HepG2 (cell line): ENCODE data around the gene CDC42EP4. TPM values are rescaled to one million over a fixed set of nuclear protein-coding genes. Genes with fewer than 3 reads are reported as not detected.

Experiments used
- FOXC1 ChIP-seq: sonication (generic); formaldehyde crosslinking; IDR thresholded peaks from 2 replicates; pipeline ENCODE4 v1.8.0; 2022; ENCODE audit warnings: mild to moderate bottlenecking, missing genetic modification reagents, borderline replicate concordance
- GATAD1 ChIP-seq: IDR thresholded peaks from 2 replicates; pipeline ENCODE4 v1.6.1; 2016; ENCODE audit warnings: missing genetic modification reagents, missing compliant biosample characterization
- GFI1 ChIP-seq: sonication (generic); formaldehyde crosslinking; IDR thresholded peaks from 2 replicates; pipeline ENCODE4 v1.5.0; 2020; ENCODE audit warnings: missing genetic modification reagents, mild to moderate bottlenecking, borderline replicate concordance
- PLRG1 ChIP-seq: fragments of 450-650 bp; conservative IDR thresholded peaks from 2 replicates; pipeline ENCODE4 v1.6.1; 2016
- SCMH1 ChIP-seq: sonication (generic); formaldehyde crosslinking; IDR thresholded peaks from 2 replicates; pipeline ENCODE4 v1.9.0; 2021; ENCODE audit warnings: missing genetic modification reagents, mild to moderate bottlenecking, borderline replicate concordance
- SIN3A ChIP-seq: IDR thresholded peaks from 2 replicates; pipeline ENCODE4 v1.6.1; 2011; ENCODE audit warnings: low read depth, mild to moderate bottlenecking, control low read depth, low read length, borderline replicate concordance
- SOX13 ChIP-seq, 3 experiments: fragments of 450-650 bp in 1 of 3; sonication (generic) in 1 of 3; formaldehyde crosslinking in 1 of 3; IDR thresholded peaks in 2 of 3; conservative IDR thresholded peaks in 1 of 3; 2 replicates each; pipeline versions ENCODE4 v1.5.0 to v1.6.1; 2016 to 2020; ENCODE audit warnings: antibody characterized with exemption in 1 of 3, mild to moderate bottlenecking in 1 of 3, missing compliant biosample characterization in 1 of 3, missing genetic modification reagents in 1 of 3, moderate library complexity in 1 of 3
- TAF1 ChIP-seq: sonication (generic); formaldehyde crosslinking; IDR thresholded peaks from 2 replicates; pipeline ENCODE4 v1.4.0; 2020; ENCODE audit warnings: missing genetic modification reagents
- U2AF1 ChIP-seq: fragments of 200-400 bp; formaldehyde crosslinking; optimal IDR thresholded peaks from 2 replicates; pipeline ENCODE3; 2017; ENCODE audit warnings: mild to moderate bottlenecking, low read depth, low read length
- ZKSCAN5 ChIP-seq: sonication (generic); formaldehyde crosslinking; IDR thresholded peaks from 2 replicates; pipeline ENCODE4 v1.5.1; 2020; ENCODE audit warnings: mild to moderate bottlenecking, missing genetic modification reagents
- ZNF101 ChIP-seq: sonication (generic); formaldehyde crosslinking; IDR thresholded peaks from 2 replicates; pipeline ENCODE4 v1.4.0; 2020; ENCODE audit warnings: mild to moderate bottlenecking, low read depth, missing genetic modification reagents, borderline replicate concordance
- ZNF230 ChIP-seq: sonication (generic); formaldehyde crosslinking; IDR thresholded peaks from 2 replicates; pipeline ENCODE4 v1.4.0; 2020; ENCODE audit warnings: mild to moderate bottlenecking, missing genetic modification reagents
- ZNF496 ChIP-seq: sonication (generic); formaldehyde crosslinking; IDR thresholded peaks from 2 replicates; pipeline ENCODE4 v1.8.1; 2023; ENCODE audit warnings: mild to moderate bottlenecking, moderate library complexity, missing genetic modification reagents; ENCODE audit not compliant: insufficient replicate concordance
- ZNF552 ChIP-seq: sonication (generic); formaldehyde crosslinking; IDR thresholded peaks from 2 replicates; pipeline ENCODE4 v1.9.0; 2022; ENCODE audit warnings: missing genetic modification reagents, mild to moderate bottlenecking, borderline replicate concordance
- ZNF598 ChIP-seq: sonication (generic); formaldehyde crosslinking; IDR thresholded peaks from 2 replicates; pipeline ENCODE4 v1.5.1; 2020; ENCODE audit warnings: mild to moderate bottlenecking, missing genetic modification reagents, borderline replicate concordance
- ZSCAN30 ChIP-seq: sonication (generic); formaldehyde crosslinking; IDR thresholded peaks from 2 replicates; pipeline ENCODE4 v1.5.0; 2020; ENCODE audit warnings: mild to moderate bottlenecking, missing genetic modification reagents
- polyA plus RNA-seq, 8 experiments: library from polyadenylated mRNA; depleted of rRNA in 3 of 8; stranded (reverse) in 7 of 8; unstranded in 1 of 8; fragments of >200 nt; fragmentation: Illumina TruSeq in 4 of 8; extraction: Trizol in 4 of 8; gene quantifications; 2 replicates each; pipeline versions ENCODE4 v1.2.1 to v1.2.3, GENCODE V29; 2011 to 2016; ENCODE audit warnings: low read depth in 4 of 8, missing spikeins in 1 of 8, mixed read lengths in 1 of 8; ENCODE audit not compliant: insufficient read depth in 1 of 8
- total RNA-seq, 5 experiments: library from RNA; depleted of rRNA; stranded (reverse); fragments of >200 nt; fragmentation: Illumina TruSeq; extraction: Trizol; gene quantifications; 2 replicates each; pipeline ENCODE4 v1.2.3, GENCODE V29; 2016; ENCODE audit warnings: low read depth in 1 of 5
- TF ChIP-seq, protein P1 (sequence below): sonication (generic); formaldehyde crosslinking; IDR thresholded peaks from 2 replicates; pipeline ENCODE4 v1.4.0; 2020; ENCODE audit warnings: missing genetic modification reagents, low read depth, mild to moderate bottlenecking, borderline replicate concordance
- TF ChIP-seq, protein P2 (sequence below): sonication (generic); formaldehyde crosslinking; IDR thresholded peaks from 2 replicates; pipeline ENCODE4 v1.8.1; 2023; ENCODE audit warnings: mild to moderate bottlenecking, moderate library complexity, missing genetic modification reagents
- TF ChIP-seq, protein P3 (sequence below): sonication (generic); formaldehyde crosslinking; IDR thresholded peaks from 2 replicates; pipeline ENCODE4 v1.4.0; 2020; ENCODE audit warnings: missing genetic modification reagents, borderline replicate concordance
- TF ChIP-seq, protein P4 (sequence below): sonication (generic); formaldehyde crosslinking; IDR thresholded peaks from 2 replicates; pipeline ENCODE4 v1.4.0; 2020; ENCODE audit warnings: missing genetic modification reagents, mild to moderate bottlenecking, borderline replicate concordance

The CDC42EP4 gene
- total and polyA plus RNA-seq, 2 of the 13 experiments (the other 11 are each of a cell fraction or from before 2014, with no cell fraction given), result 19.0 to 54.0 TPM

DNA sequence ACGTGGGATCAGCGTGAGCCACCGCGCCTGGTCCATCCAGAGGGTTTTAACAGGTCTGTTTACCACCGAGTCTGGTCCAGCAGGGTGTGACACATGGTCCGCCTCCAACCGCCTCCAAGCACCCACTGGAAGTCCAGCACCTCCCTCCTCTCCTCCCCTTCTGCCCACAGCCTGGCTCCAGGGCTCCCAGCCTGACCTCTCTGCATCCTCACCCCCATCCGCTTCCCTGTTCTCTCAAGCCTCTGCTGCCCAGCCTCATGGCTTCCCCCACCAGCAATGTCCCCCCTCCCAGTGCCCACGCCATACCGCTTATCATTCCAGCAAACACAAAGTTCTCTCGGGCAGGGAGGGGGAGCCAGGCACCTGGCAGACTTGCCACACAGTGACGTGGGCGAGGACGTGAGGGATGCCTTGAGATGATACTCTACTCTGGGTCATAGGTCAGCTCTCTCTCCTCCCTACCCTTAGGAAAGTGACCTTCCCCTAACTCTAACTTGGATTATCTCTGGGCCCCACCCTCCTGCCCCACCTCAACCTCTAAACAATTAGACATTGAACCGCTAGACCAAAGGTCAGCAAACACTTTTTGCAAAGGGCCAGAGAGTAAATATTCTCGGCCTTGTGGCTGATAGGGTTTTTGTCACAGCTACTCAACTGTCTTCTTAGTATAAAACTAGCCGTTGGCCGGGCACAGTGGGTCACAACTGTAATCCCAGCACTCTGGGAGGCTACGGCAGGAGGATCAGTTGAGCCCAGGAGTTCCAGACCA is 23.1 kb downstream of the CDC42EP4 start (continued):
- TF ChIP-seq SIN3A (no peak), FOXC1 (CRISPR knock-in tag) (no peak), SOX13 (IDR thresholded peaks at IDR 0.05) (peak; percentile 88), SOX13 (CRISPR knock-in tag; conservative IDR thresholded peaks at IDR 0.05 in 1 of 2, IDR thresholded peaks at IDR 0.05 in 1 of 2) (peak in 1 of 2 experiments; percentile 99; a peak in 2 of 4 replicates), U2AF1 (no peak), ZSCAN30 (CRISPR knock-in tag) (no peak), ZKSCAN5 (CRISPR knock-in tag) (peak; percentile 80), ZNF552 (CRISPR knock-in tag) (no peak), ZNF496 (CRISPR knock-in tag) (no peak), ZNF598 (CRISPR knock-in tag) (peak; percentile 75; the same call in 1 of the 2 replicates), PLRG1 (no peak), GATAD1 (CRISPR knock-in tag) (peak; percentile 51; the same call in 1 of the 2 replicates), ZNF101 (no peak), SCMH1 (CRISPR knock-in tag) (no peak), ZNF230 (CRISPR knock-in tag) (no peak), GFI1 (CRISPR knock-in tag) (peak; percentile 94), TAF1 (0 out of 2 replicates have a peak, but pooled peaks have one; percentile 22)
- TF ChIP-seq, protein P1, sequence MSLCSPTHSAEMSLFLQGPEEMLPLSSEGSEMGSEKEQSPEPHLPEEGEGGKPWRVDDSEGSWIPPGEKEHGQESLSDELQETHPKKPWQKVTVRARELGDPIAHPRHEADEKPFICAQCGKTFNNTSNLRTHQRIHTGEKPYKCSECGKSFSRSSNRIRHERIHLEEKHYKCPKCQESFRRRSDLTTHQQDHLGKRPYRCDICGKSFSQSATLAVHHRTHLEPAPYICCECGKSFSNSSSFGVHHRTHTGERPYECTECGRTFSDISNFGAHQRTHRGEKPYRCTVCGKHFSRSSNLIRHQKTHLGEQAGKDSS, result no peak
- TF ChIP-seq, protein P2, sequence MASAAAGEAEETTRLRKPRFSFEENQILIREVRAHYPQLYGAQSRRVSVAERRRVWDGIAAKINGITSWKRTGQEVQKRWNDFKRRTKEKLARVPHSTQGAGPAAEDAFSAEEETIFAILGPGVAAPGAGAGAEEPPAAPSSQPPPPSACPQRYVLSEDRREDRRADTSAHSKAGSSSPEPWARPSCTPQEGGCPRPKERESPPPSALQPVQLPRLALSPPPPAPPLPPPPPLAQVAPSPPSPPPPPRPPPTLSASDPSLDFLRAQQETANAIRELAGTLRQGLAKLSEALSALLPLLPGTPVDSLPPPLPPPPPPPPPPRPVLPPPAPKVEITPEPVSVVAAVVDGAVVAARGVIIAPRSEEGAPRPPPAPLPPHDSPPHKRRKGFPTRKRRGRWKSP (CRISPR knock-in tag), result peak; percentile 48; the same call in 1 of the 2 replicates
- TF ChIP-seq, protein P3, sequence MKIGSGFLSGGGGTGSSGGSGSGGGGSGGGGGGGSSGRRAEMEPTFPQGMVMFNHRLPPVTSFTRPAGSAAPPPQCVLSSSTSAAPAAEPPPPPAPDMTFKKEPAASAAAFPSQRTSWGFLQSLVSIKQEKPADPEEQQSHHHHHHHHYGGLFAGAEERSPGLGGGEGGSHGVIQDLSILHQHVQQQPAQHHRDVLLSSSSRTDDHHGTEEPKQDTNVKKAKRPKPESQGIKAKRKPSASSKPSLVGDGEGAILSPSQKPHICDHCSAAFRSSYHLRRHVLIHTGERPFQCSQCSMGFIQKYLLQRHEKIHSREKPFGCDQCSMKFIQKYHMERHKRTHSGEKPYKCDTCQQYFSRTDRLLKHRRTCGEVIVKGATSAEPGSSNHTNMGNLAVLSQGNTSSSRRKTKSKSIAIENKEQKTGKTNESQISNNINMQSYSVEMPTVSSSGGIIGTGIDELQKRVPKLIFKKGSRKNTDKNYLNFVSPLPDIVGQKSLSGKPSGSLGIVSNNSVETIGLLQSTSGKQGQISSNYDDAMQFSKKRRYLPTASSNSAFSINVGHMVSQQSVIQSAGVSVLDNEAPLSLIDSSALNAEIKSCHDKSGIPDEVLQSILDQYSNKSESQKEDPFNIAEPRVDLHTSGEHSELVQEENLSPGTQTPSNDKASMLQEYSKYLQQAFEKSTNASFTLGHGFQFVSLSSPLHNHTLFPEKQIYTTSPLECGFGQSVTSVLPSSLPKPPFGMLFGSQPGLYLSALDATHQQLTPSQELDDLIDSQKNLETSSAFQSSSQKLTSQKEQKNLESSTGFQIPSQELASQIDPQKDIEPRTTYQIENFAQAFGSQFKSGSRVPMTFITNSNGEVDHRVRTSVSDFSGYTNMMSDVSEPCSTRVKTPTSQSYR (CRISPR knock-in tag), result peak; percentile 69; the same call in 1 of the 2 replicates
- TF ChIP-seq, protein P4, sequence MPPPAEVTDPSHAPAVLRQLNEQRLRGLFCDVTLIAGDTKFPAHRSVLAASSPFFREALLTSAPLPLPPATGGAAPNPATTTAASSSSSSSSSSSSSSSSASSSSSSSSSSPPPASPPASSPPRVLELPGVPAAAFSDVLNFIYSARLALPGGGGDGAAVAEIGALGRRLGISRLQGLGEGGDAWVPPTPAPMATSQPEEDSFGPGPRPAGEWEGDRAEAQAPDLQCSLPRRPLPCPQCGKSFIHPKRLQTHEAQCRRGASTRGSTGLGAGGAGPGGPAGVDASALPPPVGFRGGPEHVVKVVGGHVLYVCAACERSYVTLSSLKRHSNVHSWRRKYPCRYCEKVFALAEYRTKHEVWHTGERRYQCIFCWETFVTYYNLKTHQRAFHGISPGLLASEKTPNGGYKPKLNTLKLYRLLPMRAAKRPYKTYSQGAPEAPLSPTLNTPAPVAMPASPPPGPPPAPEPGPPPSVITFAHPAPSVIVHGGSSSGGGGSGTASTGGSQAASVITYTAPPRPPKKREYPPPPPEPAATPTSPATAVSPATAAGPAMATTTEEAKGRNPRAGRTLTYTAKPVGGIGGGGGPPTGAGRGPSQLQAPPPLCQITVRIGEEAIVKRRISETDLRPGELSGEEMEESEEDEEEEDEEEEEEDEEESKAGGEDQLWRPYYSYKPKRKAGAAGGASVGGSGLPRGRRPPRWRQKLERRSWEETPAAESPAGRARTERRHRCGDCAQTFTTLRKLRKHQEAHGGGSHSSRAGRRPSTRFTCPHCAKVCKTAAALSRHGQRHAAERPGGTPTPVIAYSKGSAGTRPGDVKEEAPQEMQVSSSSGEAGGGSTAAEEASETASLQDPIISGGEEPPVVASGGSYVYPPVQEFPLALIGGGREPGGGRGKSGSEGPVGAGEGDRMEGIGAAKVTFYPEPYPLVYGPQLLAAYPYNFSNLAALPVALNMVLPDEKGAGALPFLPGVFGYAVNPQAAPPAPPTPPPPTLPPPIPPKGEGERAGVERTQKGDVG (CRISPR knock-in tag), result peak; percentile 93
